ENCODE results near the gene OBSCN.

OBSCN gene

GRCh38 chr1:228410671-228411070 is 202.8 kb downstream of the OBSCN start:
- DNase-seq: no peak

- DNase-seq: no peak
Observed at GRCh38 chr1:228411121-228411520, 203.3 kb downstream of the OBSCN start.

GRCh38 chr1:228411548-228412430 is 203.9 kb downstream of the OBSCN start:
- DNase-seq: no peak

- DNase-seq: no peak
Observed at GRCh38 chr1:228413241-228414010, 205.6 kb downstream of the OBSCN start.

GRCh38 chr1:228414511-228415211 is 206.8 kb downstream of the OBSCN start:
- no peak for DNase-seq

- DNase-seq: no peak
Observed at GRCh38 chr1:228415221-228415620, 207.4 kb downstream of the OBSCN start.

GRCh38 chr1:228415853-228416216 is 208.0 kb downstream of the OBSCN start:
- no peak for DNase-seq

- DNase-seq: peak; percentile 3
Observed at GRCh38 chr1:228416217-228416933, 208.5 kb downstream of the OBSCN start, which contains the start of gene TRIM17. Gene TRIM17 (minus strand): TSS chr1:228416861. CDS start chr1:228415072, 1,789 bp downstream.

GRCh38 chr1:228417061-228417460 is 209.2 kb downstream of the OBSCN start:
- DNase-seq: no peak

- no peak for DNase-seq
Observed at GRCh38 chr1:228417483-228418203, 209.8 kb downstream of the OBSCN start.

- DNase-seq: no peak
Observed at GRCh38 chr1:228420968-228421826, 213.4 kb downstream of the OBSCN start.

- DNase-seq: no peak
Observed at GRCh38 chr1:228423404-228424053, 215.7 kb downstream of the OBSCN start.

GRCh38 chr1:228424685-228425660 is 217.1 kb downstream of the OBSCN start:
- no peak for DNase-seq

GRCh38 chr1:228426518-228427175 is 218.8 kb downstream of the OBSCN start:
- DNase-seq: no peak

- no peak for DNase-seq
Observed at GRCh38 chr1:228428412-228428811, 220.6 kb downstream of the OBSCN start.
